HG02973 (cell line): ENCODE data around the gene CA12.
"Not testable (repeated sequence)": the region's sequence is repeated elsewhere in the genome, so short reads cannot be mapped to it uniquely, and the experiment has no call there.

Source experiments
- ATAC-seq: cut with Tn5 transposase; IDR thresholded peaks from one replicate; pipeline ENCODE4 v1.9.1; 2021; ENCODE audit warnings: moderate library complexity; ENCODE audit not compliant: unreplicated experiment

The CA12 gene

DNA sequence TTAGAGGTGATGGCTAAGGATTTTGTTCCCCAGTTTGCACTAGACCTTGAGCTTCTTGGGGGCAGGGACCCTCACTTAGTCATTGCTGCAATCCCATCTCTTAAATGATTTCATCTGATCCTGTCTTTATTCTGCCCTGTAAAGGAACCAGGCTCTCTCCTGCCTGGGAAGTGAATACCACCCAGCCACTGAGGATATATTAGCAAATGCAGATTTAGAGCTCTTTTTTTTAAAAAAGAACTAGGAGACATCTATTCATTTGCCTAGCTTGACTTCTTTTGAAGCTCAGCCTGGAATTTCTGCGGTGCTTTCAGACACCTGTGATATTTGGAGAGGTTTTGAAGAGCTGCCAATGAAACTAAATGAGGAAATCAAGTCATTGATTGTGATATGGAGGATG is 41.8 kb downstream of the CA12 start:
- no peak for ATAC-seq

DNA sequence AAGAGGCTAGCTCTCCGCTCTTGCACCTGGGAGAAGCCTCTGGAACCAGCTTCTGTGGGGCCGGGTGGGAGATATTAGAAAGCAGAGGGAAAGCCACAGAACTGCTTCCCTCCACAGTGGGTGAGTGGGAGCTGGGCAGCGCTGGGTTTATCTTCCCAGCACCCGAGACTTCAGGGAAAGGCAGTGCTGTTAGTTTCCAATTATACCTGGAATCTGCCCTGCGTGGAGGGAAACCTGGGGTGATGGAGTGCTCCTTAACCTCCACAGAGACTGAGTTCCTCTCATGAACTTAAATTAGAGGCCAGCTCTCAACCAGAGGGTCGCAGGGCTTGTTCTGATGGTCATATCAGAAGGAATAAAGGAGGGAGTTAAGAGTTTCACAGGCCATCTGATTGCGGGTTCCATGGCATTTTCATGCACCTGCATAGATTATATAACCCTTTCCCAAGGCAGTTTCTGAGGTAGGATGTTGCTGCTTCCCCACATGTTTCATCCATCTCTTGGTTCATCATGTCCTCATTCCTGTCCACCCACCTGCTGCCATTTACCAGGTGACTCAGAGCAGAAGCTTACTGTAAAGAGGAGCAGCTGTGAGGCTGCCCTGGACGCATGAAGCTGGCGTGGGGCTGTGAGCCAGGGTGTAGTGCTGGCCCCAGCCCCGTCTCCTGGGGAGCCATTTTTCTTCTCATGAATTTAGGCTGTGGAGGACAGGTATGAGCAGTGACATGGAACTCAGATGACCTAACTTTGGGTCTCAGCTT is 42.5 kb downstream of the CA12 start:
- no peak for ATAC-seq

DNA sequence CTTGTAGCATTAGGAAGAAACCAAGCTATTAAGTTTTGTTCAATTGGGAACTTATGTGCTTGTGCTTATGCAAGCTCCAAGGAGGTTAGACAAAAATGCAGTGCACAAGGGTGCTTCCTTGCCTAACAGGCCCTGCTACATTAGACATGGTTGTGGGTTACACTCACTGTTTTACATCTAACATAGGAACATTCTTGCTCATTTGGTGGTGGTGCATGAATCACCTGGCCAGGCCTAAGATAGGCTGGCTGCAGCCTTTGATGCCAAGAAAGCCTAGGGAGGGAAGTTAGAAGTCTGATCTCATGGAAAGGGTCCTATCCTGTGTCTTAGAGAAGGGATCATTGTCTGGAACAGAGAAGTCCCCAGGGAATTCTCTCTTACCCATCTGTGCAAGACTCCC is 43.5 kb downstream of the CA12 start:
- ATAC-seq = no peak

DNA sequence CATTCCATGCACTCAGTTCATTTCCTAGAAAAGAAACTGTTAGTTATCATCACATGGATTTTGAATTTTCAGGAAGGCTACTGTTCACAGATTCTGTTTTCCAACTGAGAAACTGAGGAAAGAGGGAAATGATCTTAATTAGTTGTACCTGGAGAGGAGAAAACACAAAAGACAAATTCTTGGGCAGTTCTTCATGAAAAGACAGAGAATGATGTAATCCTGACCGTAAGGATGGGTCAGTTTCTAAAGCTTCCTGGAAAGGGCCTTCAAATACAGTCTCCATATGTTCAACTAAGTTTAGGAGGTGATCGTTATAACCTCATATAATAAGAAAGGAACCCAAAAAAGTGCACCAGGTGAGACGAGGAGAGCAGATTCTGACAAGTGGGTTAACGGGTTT is 44.6 kb downstream of the CA12 start:
- ATAC-seq = no peak

DNA sequence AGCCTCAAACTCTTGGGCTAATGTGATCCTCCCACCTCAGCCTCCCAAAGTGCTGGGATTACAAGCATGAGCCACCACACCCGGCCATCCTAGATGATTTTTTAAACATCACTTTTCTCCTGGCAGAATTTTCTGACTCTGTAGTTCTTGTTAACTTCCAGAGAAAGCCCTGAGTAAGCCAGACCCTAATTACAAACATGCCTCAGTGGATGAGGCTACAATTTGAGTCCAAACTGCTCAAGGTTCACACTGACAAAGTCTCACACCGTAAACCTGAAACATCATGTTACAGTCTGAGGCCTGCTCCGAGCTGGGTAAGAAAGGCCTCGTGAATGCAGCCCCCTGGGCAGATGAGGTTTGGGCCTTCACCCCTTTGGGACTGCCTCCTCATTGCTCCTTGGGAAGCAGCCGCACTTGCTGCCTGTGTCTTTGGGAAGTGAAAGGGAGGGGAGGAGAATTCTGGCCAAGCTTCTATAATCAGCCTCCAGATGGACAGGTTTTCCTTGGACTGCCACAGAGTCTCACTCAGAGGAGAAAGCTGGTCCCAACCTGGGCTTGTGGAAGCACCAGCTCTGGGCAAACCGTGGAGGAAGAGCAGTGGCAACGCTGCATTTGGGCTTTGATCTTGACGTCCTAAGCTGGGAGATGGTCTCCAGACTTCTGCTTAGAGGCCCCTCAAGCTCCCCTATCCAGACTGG is 46.0 kb downstream of the CA12 start:
- ATAC-seq = no peak

DNA sequence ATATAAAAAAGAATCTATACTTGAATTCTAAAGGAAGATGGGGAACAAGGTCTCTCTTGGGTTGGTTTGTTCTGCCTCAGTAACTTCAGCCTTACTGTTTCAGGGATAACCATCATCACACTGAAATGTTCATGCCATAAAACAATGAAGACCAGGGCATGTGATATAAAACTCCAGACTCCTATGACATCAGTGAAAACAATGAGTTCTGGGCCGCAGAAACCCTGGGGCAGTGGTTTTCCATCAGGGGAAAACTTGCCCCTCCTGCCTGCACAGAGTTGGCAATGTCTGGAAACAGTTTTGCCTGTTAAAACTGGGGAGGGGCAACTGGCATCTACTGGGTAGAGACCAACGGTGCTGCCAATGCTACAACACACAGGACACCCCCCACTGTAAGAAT is 46.8 kb downstream of the CA12 start:
- ATAC-seq = no peak

DNA sequence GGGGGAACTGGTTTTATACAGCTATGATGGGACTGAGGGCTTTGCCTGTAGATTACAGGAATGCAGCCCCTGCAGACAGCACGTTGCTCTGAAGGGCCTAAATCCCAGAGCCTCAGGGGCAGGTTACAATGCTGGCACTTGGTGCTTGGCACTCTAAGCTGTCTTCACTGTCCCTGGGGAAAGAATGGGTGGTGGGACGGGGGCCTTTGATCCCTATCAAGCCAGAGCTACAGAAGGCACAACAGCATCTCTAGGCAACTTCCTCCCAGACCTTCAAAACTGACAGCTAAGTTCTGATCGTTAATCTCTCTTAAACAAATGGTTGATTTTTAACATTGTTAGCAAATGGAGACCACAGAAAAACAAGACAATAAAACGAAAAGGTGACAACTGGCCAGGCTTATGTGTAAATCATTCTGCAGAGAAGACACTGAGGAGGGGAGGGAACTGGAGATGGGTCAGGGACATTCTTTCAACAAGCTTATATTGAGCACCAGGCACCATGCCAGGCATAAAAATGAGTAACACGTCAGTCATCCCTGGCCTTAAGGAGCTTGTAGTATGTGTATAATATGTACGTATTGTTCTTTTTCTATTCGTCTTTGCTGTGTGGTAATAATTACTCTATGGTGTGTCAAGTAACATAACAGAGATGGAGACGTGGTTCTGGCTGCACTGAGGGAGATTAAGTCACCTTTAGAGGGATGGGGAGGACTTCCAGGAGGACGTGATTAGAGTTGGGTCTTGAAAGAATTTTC is 49.1 kb downstream of the CA12 start:
- ATAC-seq = no peak

DNA sequence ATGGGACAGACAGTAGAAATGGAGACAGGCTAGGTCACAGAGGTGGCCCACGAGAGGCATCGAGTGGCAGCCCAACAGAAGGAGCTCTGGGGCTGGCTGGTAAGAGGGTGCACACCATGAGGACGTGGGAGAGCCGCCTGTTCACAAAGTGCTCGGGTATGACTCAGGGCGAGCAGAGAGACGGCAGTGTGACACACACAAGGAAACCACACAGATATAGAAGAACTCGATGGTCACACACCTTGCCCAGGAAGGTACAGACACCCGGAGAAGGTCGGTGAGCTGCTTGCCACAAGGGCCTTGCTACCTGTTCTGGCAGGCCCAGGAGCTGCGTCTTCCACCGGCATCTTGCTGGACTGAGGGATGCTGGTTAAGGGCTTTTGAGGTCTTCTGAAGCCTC is 50.2 kb downstream of the CA12 start:
- ATAC-seq = no peak

DNA sequence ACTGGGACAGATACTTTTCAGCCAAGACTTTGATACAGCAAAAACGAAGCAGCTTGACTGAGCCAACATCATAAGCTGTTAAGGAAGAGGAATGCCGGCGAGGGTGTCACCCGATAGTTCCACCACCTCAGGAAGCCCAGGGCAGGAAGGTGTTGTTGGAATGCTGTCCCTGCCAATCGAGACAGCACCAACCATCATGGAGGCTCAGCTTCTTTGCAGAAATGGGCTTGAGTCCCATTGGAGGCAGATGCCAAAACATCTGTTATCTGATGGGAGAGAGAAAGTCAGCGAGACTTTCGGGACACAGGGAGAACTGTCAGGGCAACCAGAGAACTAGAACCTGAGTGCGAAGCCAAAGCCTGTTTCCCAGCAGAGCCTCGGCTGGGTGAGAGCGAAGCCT is 50.7 kb downstream of the CA12 start:
- ATAC-seq = no peak

DNA sequence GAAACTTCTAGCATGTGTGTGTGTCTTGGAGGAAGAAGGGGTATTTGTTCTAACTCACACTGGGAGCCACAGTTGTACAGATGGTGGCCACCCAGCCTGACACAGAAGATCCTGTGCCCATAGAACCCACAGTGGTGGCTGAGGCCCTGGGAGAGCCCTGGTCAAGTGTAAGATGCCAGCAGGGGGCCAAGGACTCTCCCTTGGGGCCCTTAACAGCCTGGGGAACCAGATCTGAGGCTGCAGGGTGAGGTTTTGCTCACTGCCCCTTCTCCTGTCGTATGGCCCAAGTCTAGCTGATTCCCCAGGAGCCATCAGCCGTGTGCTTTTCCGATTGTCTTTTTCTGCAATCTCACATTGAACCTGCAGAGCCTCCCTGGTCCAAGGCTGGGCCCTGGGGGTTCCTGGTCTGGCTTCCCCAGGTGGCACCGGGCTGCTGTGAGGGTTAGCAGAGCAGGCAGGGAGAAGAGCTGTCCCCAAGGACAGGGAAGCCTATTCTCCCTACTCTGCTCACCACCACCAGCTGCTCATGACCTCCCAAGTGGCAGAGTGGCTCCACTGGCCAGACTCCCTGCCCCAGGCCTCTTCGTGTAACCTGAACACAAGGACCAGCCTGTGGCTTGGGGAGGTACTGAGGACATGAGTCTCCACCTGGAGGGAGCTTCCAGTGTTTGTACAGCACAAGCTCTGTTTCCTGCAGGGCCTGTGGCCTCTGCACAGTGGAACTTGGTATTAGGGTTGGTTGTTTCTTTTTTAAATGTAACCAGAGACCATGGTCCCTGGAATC is 51.9 kb downstream of the CA12 start:
- ATAC-seq = no peak

DNA sequence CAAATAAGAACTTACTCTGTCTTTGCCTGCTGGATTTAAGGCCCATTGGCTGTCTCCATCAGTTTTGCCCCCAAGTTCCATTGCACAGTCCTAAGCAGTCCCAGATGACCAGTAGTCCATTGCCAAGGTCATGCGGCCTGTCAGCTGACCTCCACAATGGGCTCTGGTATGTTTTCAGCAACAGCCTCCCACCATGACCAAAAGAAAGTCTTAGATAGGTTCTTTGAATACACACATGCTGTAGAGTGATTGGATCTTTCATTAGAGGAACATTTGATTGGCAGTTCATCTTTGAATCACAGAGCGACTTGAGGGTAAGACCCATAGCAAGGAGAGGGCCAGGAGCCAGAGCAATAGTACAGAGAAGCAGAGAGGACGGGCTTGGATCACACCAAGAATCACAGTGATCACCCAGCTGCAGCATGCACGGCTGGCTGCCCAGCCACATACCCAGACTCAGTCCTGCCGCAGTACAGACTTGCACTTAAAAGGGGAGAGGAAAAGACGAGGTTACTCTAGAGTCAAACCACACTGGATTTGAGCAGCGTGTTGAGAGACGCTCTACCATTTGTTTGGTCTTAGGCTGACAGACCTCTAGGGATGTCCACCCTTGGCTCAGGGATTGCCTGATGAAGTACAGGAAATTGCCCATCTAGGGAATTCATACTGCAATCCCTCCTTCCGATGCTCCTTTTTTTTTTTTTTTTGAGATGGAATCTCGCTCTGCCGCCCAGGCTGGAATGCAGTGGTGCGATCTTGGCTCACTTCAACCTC is 53.8 kb downstream of the CA12 start:
- ATAC-seq = no peak

DNA sequence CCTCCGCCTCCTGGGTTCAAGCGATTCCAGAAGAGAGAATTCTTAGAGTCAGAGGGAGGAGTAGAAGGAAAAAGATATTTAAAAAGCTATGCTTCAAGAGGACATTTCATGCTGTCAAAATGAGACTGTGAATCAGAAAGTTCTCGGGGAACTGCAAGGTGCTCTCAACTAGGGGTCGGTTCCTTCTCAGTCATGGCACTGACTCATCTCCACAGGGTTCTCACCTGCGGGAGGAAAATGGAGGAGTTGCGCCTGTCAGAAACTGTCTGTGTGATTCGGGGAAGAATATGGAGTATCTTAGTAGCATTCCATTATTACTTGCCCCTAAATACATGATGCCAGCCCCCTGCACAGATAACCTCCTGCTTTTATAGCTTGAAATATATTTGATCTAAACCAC is 56.9 kb downstream of the CA12 start:
- no peak for ATAC-seq

DNA sequence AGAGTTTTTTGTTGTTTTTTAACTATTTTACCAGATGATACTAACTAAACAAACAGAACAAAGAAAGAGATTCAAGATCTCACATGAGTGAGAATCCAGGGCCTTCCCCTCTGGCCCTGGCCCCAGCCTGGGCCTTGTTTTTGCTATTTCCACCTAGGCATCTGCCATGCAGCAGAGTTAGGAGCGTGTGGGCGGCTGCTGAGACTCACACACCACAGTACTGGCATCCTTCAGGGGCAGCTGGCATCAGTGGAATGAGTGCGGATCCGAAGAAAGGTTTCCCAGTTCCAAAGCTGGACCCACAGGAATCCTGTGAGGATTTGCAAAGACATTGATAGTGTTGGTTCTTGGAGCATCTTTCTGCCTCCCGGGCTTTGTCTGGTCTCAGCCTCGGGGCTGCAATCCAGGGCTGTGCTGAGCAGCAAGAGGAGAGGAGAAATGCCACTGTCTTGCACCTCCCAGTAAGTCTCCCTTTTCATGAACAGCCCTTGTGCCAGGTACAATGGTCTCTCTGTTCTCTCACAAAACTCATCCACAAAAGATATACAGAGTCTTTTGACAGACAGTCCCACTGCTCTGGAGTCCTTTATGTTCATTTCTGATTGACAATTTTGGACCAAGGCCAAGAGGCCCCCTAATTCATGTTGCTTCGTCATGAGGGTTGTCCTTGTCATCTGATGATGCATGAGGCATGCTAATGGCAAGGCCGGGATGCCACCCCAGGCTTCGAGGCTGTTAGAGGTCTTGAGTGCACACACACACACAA is 57.7 kb downstream of the CA12 start:
- no peak for ATAC-seq

DNA sequence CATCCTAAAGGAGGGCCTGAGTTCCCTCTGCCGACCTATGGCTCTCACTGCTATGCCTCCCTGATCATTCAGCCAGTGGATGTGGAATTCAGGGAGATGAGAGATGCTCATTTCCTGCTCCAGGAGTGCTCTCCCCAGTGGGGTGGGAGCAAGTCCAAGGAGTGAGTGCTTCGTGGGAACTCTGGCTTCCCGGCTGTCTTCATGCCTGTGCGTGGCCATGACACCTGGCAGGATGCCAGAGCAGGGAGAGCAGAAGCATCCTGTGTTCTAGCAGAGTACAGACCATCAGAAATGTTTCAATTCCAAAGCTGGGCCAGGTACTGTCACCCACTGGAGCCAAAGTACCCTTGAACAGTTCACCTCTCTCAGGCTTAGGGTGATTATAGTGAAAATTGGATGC is 59.1 kb downstream of the CA12 start:
- no peak for ATAC-seq

DNA sequence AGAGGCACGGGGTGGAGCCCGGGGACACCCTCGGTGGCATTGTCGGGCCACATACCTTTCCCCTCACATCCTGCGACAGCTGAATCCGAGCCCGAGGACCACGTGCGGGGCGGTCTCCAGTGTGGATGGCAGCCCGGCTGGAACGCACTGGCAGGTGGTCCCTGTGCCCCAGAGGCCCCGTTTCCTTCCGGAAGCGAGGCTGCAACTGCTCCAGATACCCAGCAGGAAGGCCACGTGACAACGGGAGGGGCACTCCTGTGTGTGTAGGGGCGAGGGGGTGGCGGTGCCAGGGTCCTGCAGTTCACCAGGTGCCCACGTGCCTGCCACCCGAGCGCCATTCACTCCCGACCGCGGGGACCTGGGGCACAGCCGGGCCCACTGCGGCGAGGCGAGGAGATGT is 60.2 kb downstream of the CA12 start:
- no peak for ATAC-seq

DNA sequence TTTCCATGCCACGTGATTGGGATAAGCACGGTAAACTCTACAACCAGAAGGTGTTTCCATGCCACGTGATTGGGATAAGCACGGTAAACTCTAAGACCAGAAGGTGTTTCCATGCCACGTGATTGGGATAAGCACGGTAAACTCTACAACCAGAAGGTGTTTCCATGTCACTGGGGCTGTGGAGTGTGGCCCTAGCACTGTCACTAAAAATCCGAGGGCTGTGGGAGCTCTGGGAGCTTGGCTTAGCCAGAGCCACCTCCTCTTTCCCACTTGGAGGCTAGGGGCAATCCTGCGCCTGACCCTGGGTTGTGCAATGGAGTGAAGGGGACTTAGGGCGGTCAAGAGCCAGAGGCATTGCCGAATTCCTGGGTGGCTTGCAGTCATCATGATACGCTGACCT is 60.7 kb downstream of the CA12 start:
- not testable (repeated sequence) for ATAC-seq

DNA sequence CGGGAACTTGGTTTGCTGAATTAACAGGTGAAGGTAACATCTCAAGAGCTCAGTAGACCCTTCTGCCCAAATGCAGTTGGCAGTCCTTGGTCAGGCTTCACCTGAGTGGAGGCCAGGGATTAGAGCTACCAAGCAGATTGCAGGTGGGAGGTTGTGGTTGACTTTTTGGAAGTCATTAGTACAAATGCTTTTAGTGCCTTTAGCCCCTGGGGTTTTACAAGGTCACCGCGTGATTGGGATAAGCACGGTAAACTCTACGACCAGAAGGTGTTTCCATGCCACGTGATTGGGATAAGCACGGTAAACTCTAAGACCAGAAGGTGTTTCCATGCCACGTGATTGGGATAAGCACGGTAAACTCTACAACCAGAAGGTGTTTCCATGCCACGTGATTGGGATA is 61.2 kb downstream of the CA12 start:
- ATAC-seq = not testable (repeated sequence)

DNA sequence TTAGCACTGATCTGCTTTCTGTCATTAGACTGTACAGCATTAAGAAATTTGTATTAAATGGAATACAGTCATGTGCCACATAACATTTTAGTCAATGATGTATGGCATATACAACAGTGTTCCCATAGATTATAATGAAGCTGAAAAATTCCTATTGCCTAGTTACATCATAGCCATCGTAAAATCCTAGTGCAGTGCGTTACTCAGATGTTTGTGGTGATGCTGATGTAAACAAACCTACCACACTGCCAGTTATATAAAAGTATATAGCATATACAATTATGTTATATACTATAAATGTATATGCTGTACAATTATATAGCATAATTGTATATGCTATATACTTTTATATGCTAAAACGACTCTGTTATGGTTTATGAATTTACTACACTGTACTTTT is 62.6 kb downstream of the CA12 start:
- ATAC-seq = no peak

DNA sequence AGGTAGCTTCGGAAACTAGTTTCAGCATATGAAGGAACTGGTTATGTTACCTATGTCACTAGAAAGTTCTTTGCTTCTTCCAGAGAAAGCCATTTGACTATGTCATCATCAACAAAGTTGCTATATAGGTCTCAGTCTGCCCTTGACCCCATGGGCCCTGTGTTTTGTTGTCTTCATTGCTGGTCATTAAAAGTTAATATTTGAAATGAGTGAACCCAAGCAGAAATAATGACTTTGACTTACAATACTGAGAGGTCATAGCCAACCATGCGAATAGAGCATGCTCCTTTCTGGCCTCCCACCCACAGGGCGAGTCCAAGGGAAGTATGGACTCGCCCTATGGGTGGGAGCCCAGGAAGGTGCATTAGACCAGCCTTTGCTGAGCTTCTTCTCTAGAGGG is 63.3 kb downstream of the CA12 start:
- ATAC-seq = no peak

DNA sequence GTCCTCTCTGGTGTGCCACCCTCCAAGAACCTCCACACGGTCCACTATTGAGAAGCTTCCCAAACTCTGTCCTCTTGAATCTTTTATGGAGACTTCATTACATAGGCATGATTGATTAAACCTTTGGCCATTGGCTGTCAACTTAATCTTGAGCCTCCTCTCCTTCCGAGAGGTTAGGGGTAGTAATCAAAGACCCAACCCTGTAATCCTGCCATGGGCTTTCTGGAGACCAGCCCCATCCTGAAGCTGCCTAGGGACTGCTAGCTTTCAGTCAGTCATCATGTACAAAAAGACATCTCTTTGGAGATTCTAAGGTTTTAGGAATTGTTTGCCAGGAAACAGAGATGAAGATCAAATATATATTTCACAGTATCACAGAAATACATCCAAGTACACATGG is 67.2 kb downstream of the CA12 start:
- ATAC-seq = no peak
